Mucosa of descending colon (tissue), 3 donors: ENCODE measurements around the gene ACP2. TPM values are rescaled to one million over a fixed set of nuclear protein-coding genes. Genes with fewer than 3 reads are reported as not detected.

Experiments
- ATAC-seq: fragments of 200-7000 bp; cut with Tn5 transposase; one replicate; pipeline ENCODE4 v1.9.1; 2020; ENCODE audit warnings: mild to moderate bottlenecking, moderate library complexity
- DNase-seq, 3 donors: peaks; one replicate each; pipeline ENCODE4 v3.0.0-alpha.2; 2020
- H3K36me3 ChIP-seq: fragments of 200-600 bp; one replicate; pipeline ENCODE4 v1.8.0; 2021; ENCODE audit warnings: low read depth, mild to moderate bottlenecking
- H3K4me1 ChIP-seq: fragments of 200-600 bp; one replicate; pipeline ENCODE4 v1.8.0; 2021; ENCODE audit warnings: low read depth, mild to moderate bottlenecking
- H3K4me3 ChIP-seq: fragments of 200-600 bp; one replicate; pipeline ENCODE4 v1.8.0; 2021; ENCODE audit warnings: mild to moderate bottlenecking
- H3K9me3 ChIP-seq: fragments of 200-600 bp; one replicate; pipeline ENCODE4 v1.8.0; 2021; ENCODE audit warnings: mild to moderate bottlenecking
- CTCF ChIP-seq: fragments of 200-600 bp; IDR thresholded peaks from one replicate; pipeline ENCODE4 v1.8.0; 2022; ENCODE audit warnings: antibody characterized with exemption, mild to moderate bottlenecking
- intact Hi-C, 2 donors: fragments of 100-400 bp; cut with DNase I in 1 of 2; cut with micrococcal nuclease in 1 of 2; formaldehyde crosslinking; loops; one replicate each; pipeline versions ENCODE4 v1.11.0 to v1.11.1; 2022; cut with DNase I, micrococcal nuclease
- total RNA-seq, 3 donors: library from RNA; stranded (reverse); fragmentation: NEBNext Ultra II Directional in 2 of 3; extraction: Animal tissue kit (Norgen Biotek cat#: 25700) in 2 of 3; gene quantifications; one replicate each; pipeline versions ENCODE4 v1.2.1 to v1.2.4, GENCODE V29; 2021 to 2023
- donor health status: DM: no; HTN: no; CAD: no; lungs with moderate emphysema.
- donor health status: DM: no; HTN: no; CAD: no.
- donor health status: DM: no; HTN: yes; CAD: no.

Gene ACP2
- total RNA-seq, 3 donors from 2014 or later = 42.6 to 53.8 (median 51.1) TPM

- Histone ChIP-seq H3K36me3 (no peaks in the 10 kb centered on the region), H3K4me1 (peaks cover 26% of the 10 kb centered on the region), H3K9me3 (no peaks in the 10 kb centered on the region), H3K4me3 (no peak overlapping the region)
- ATAC-seq (no peak), DNase-seq (no peak)
- intact Hi-C loops = loop anchor here in 1 of 2 donors (5.0 kb wide), 1 partner anchor 83 kb away; the partner anchor contains the start of gene ARFGAP2
- no peak for TF ChIP-seq CTCF
These were observed 11.8 kb upstream of the ACP2 start for GRCh38 chr11:47260366-47260765.

- intact Hi-C loops = loop anchor here in 1 of 2 donors (5.0 kb wide), 1 partner anchor 42 kb away; no protein-coding TSS in a partner anchor
- DNase-seq (peak; percentile 71 to 81 (median 81)), ATAC-seq (peak; percentile 86)
- Histone ChIP-seq H3K4me3 (no peak overlapping the region), H3K4me1 (peaks cover 34% of the 10 kb centered on the region), H3K36me3 (no peaks in the 10 kb centered on the region), H3K9me3 (no peaks in the 10 kb centered on the region)
- no peak for TF ChIP-seq CTCF
These were observed 10.8 kb upstream of the ACP2 start for GRCh38 chr11:47259232-47259977.

GRCh38 chr11:47258317-47258902 lies 9.8 kb upstream of the ACP2 start:
- Histone ChIP-seq H3K4me1 (peaks cover 43% of the 10 kb centered on the region), H3K4me3 (no peak overlapping the region), H3K9me3 (no peaks in the 10 kb centered on the region), H3K36me3 (no peaks in the 10 kb centered on the region)
- intact Hi-C loops = loop anchor here in 1 of 2 donors (5.0 kb wide), 1 partner anchor 41 kb away; no protein-coding TSS in a partner anchor
- ATAC-seq = no peak
- peak in 1 of 3 donors; percentile 38 for DNase-seq
- no peak for TF ChIP-seq CTCF

GRCh38 chr11:47257517-47258316 lies 9.1 kb upstream of the ACP2 start, which contains the start of gene NR1H3:
TSS of gene NR1H3 (plus strand) at chr11:47257996. CDS start at chr11:47259217, 1,221 bp downstream.
- TF ChIP-seq CTCF = peak; percentile 26
- intact Hi-C loops = loop anchor here in 1 of 2 donors (5.0 kb wide), 1 partner anchor 40 kb away; no protein-coding TSS in a partner anchor
- DNase-seq (peak; percentile 72 to 83 (median 83)), ATAC-seq (peak; percentile 65)
- Histone ChIP-seq H3K36me3 (no peaks in the 10 kb centered on the region), H3K4me3 (no peak within 1 kb of the TSS), H3K9me3 (no peaks in the 10 kb centered on the region), H3K4me1 (peaks cover 46% of the 10 kb centered on the region)

GRCh38 chr11:47257177-47257516 lies 8.5 kb upstream of the ACP2 start:
- Histone ChIP-seq H3K9me3 (no peaks in the 10 kb centered on the region), H3K36me3 (no peaks in the 10 kb centered on the region), H3K4me3 (no peak overlapping the region), H3K4me1 (peaks cover 46% of the 10 kb centered on the region)
- no peak for DNase-seq
- TF ChIP-seq CTCF = no peak
- peak; percentile 1 for ATAC-seq
- intact Hi-C loops = loop anchor here in 1 of 2 donors (5.0 kb wide), 1 partner anchor 40 kb away; no protein-coding TSS in a partner anchor
